Stomach (tissue), 9 donors: ENCODE results near the gene PLXNA1. TPM values are rescaled to one million over a fixed set of nuclear protein-coding genes. Genes with fewer than 3 reads are reported as not detected.

ENCODE experiments used
- DNase-seq, 2 donors: peaks; one replicate each; pipeline versions ENCODE4 v3.0.0 to v3.0.0-alpha.2; 2013 to 2019
- H3K27ac ChIP-seq, 5 donors: fragments of 200-600 bp in 4 of 5; sonication (generic) in 4 of 5; one replicate each; pipeline ENCODE4 v1.5.1; 2013 to 2019; ENCODE audit warnings: mild to moderate bottlenecking in 1 of 5, moderate library complexity in 1 of 5
- H3K27me3 ChIP-seq, 3 donors: fragments of 200-600 bp; sonication (generic); one replicate each; pipeline ENCODE4 v1.5.1; 2017 to 2019; ENCODE audit warnings: mixed run types in 1 of 3
- H3K36me3 ChIP-seq, 4 donors: fragments of 200-600 bp; sonication (generic); 1 replicate in 3 of 4; 2 replicates in 1 of 4; pipeline ENCODE4 v1.5.1; 2016 to 2019
- H3K4me1 ChIP-seq, 4 donors: fragments of 200-600 bp; sonication (generic); one replicate each; pipeline ENCODE4 v1.5.1; 2016 to 2019
- H3K4me3 ChIP-seq, 4 donors: fragments of 200-600 bp; sonication (generic) in 3 of 4; one replicate each; pipeline ENCODE4 v1.5.1; 2016 to 2019; ENCODE audit warnings: mild to moderate bottlenecking in 1 of 4
- H3K9me3 ChIP-seq, 4 donors: fragments of 200-600 bp; sonication (generic); one replicate each; pipeline ENCODE4 v1.5.1; 2016 to 2019
- EP300 ChIP-seq: sonication (generic); formaldehyde crosslinking; IDR thresholded peaks from one replicate; pipeline ENCODE4 v1.6.1; 2017; ENCODE audit warnings: antibody characterized with exemption
- POLR2A ChIP-seq, 4 donors: fragments of 450-650 bp; IDR thresholded peaks; one replicate each; pipeline ENCODE4 v1.6.1; 2016; ENCODE audit warnings: antibody characterized with exemption in 4 of 4, control low read depth in 2 of 4, mild to moderate bottlenecking in 1 of 4, moderate library complexity in 1 of 4
- POLR2AphosphoS5 ChIP-seq, 3 donors: sonication (generic); formaldehyde crosslinking; IDR thresholded peaks; one replicate each; pipeline ENCODE4 v1.6.1; 2016; ENCODE audit warnings: antibody characterized with exemption in 3 of 3
- WGBS, 5 donors: extraction: QIAGEN DNeasy Blood & Tissue Kit in 3 of 5; methylation state at CpG; one replicate each; pipeline versions ENCODE4 v1.1.5 to v1.1.7; 2013 to 2018; 5-methylcytosine and 5-hydroxymethylcytosine counted together
- intact Hi-C: fragments of 100-400 bp; cut with DNase I; formaldehyde crosslinking; loops from one replicate; pipeline ENCODE4 v1.15.1; 2023; ENCODE audit warnings: low total_unique reads
- polyA plus RNA-seq, 3 donors: library from polyadenylated mRNA; stranded (reverse); fragments of 200-250 nt; gene quantifications; one replicate each; pipeline ENCODE4 v1.2.3, GENCODE V29; 2013
- total RNA-seq, 5 donors: library from RNA; depleted of rRNA; stranded (reverse); fragments of >200 nt; gene quantifications; one replicate each; pipeline versions ENCODE4 v1.1.0 to v1.2.3, GENCODE V29; 2014 to 2016
- TF ChIP-seq, protein P1 (sequence below), 7 experiments: fragments of 450-650 bp in 4 of 7; fragments of 200-600 bp in 3 of 7; sonication (generic) in 3 of 7; IDR thresholded peaks; one replicate each; pipeline ENCODE4 v1.5.1; 2016 to 2019; ENCODE audit warnings: antibody characterized with exemption in 7 of 7, control low read depth in 2 of 7, mild to moderate bottlenecking in 1 of 7
- donor health status: healthy with polysubstance abuse.
- donor health status: Bipolar disorder and iron deficiency.
- donor health status: healthy.

Gene PLXNA1
- total and polyA plus RNA-seq, 8 donors, result 0.92 to 54.7 (median 13.9) TPM

DNA sequence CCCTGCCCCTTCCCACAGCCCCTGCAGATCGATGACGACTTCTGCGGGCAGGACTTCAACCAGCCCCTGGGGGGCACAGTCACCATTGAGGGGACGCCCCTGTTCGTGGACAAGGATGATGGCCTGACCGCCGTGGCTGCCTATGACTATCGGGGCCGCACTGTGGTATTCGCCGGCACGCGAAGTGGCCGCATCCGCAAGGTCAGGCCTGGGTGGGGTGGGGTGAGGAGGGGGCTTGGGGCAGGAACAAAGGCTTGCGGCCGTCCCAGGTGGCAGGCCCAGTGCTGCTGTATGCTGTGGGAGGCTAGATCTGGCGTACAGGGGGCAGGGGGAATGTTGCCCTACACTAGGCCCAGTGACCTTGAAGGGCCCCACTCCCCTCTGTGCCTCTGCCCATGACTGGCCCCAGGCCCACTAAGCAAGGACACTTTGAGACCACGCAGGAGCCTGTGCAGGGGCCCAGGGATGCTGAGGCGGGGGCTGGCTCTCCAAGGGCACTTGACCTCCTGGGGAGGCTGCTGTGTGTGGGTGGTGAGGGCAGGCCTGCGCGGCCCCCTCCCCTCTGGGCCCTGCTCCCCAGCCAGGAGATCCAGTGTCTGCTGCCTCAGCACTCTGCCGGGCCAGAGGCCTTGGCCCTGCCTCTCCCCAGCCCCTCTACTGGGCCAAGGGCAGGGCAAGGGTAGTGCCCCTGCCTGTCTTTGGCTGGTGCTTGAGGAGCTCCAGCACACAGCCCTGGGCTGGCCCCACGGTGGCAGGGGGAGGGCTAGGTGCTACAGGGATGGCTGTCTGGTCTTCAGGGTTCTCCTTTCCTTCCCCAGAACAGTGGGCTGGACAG lies 8.7 kb downstream of the PLXNA1 start:
- no peak for DNase-seq
- TF ChIP-seq POLR2AphosphoS5 (IDR thresholded peaks at IDR 0.05), result no peak
- TF ChIP-seq POLR2A (IDR thresholded peaks at IDR 0.05), result no peak
- TF ChIP-seq, protein P1, sequence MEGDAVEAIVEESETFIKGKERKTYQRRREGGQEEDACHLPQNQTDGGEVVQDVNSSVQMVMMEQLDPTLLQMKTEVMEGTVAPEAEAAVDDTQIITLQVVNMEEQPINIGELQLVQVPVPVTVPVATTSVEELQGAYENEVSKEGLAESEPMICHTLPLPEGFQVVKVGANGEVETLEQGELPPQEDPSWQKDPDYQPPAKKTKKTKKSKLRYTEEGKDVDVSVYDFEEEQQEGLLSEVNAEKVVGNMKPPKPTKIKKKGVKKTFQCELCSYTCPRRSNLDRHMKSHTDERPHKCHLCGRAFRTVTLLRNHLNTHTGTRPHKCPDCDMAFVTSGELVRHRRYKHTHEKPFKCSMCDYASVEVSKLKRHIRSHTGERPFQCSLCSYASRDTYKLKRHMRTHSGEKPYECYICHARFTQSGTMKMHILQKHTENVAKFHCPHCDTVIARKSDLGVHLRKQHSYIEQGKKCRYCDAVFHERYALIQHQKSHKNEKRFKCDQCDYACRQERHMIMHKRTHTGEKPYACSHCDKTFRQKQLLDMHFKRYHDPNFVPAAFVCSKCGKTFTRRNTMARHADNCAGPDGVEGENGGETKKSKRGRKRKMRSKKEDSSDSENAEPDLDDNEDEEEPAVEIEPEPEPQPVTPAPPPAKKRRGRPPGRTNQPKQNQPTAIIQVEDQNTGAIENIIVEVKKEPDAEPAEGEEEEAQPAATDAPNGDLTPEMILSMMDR (IDR thresholded peaks at IDR 0.05), result no peak
- no peak for TF ChIP-seq EP300
- H3K36me3 ChIP-seq, result peaks cover 12 to 59% (median 42%) of the 10 kb centered on the region in 4 donors
- H3K4me1 ChIP-seq, result peaks cover 0 to 28% (median 18%) of the 10 kb centered on the region in 4 donors
- no peaks in the 10 kb centered on the region for H3K9me3 ChIP-seq
- intact Hi-C loops, result no loop called here
- no peak overlapping the region for H3K27ac ChIP-seq
- H3K4me3 ChIP-seq, result no peak overlapping the region
- WGBS, 5 donors, result 89 to 92% (median 92%) methylated on average over 21 to 24 of the region's 24 CpGs
- H3K27me3 ChIP-seq, result no peaks in the 10 kb centered on the region

DNA sequence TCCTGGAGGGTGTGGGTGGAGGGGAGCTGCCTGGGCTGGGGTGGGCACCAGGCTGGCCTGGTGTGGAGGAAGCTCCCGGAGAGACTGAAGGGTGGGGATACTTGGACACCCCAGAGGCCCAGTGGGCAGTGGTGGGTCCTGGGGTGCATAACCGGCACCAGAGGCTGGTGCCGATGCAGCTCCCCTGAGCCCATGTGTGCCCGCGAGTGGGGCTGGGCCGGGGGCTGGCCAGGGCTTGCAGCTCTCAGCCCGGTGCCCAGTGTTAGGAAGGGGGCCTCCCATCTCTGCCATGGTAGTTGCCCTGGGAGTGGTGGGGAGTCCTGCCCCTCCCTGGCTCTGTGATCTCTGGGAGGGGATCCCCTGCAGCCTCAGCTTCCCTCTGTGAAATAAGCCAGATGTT lies 9.3 kb downstream of the PLXNA1 start:
- Histone ChIP-seq H3K27me3 (no peaks in the 10 kb centered on the region), H3K9me3 (no peaks in the 10 kb centered on the region)

DNA sequence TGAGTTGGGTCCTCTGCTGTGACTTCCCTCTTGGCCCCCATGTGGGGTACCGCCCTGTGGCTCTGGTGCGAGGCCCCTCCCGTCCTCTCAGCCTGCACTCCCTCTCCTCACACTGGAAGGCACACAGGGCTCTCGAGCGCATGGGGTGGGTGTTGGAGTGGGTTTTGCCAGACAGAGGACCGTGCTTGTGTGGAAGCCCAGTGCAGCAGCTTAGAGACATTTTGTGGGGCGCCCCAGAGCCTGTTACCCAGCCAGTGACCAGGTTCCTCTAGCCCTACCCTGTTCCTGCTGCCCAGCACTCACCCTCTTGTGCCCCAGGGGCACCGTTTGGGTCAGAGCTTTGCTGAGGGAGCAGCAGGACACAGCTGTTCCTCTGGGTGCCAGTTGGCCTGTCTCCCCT lies 9.9 kb downstream of the PLXNA1 start:
- Histone ChIP-seq H3K4me3 (no peak overlapping the region), H3K27me3 (no peaks in the 10 kb centered on the region), H3K9me3 (no peaks in the 10 kb centered on the region), H3K36me3 (peaks cover 12 to 59% (median 46%) of the 10 kb centered on the region in 4 donors), H3K27ac (no peak overlapping the region), H3K4me1 (peaks cover 0 to 36% (median 20%) of the 10 kb centered on the region in 4 donors)
- TF ChIP-seq, protein P1 (IDR thresholded peaks at IDR 0.05), result no peak
- TF ChIP-seq POLR2AphosphoS5 (IDR thresholded peaks at IDR 0.05), result no peak
- 80 to 93% (median 92%) methylated on average over 1 to 8 of the region's 8 CpGs for WGBS, 5 donors
- intact Hi-C loops, result no loop called here
- no peak for DNase-seq

More for the DNA sequence above, 9.3 kb downstream of the PLXNA1 start:
- intact Hi-C loops, result no loop called here
- peaks cover 0 to 31% (median 17%) of the 10 kb centered on the region in 4 donors for H3K4me1 ChIP-seq
- no peak for DNase-seq
- no peak overlapping the region for H3K4me3 ChIP-seq
- TF ChIP-seq POLR2A (IDR thresholded peaks at IDR 0.05) (no peak), POLR2AphosphoS5 (IDR thresholded peaks at IDR 0.05) (no peak), EP300 (no peak)
- TF ChIP-seq, protein P1 (IDR thresholded peaks at IDR 0.05), result no peak
- WGBS, 5 donors, result 91 to 98% (median 92%) methylated on average over 4 to 7 of the region's 7 CpGs
- peaks cover 12 to 59% (median 46%) of the 10 kb centered on the region in 4 donors for H3K36me3 ChIP-seq
- no peak overlapping the region for H3K27ac ChIP-seq

DNA sequence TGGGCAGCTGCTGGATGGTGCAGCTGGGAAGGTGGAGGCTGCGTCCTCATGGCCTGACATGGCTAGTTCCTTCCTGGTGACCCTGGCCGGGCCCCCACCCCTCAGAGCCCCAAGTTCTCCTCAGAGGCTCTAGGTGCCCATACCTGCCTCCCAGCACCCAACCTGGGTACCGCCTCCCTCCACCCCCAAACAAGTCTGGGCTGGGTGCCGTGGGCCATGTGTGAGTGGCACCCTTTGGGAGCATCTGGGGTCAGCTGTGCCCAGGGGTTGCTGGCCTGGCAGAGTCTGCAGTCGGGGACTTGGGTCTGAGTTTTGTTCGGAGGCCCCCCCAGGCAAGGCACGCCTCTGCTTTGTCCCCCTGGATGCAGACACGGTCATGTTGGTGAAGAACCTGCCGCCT lies 10.5 kb downstream of the PLXNA1 start:
- Histone ChIP-seq H3K27me3 (no peaks in the 10 kb centered on the region), H3K4me3 (no peak overlapping the region), H3K4me1 (peaks cover 0 to 43% (median 26%) of the 10 kb centered on the region in 4 donors), H3K36me3 (peaks cover 12 to 52% (median 43%) of the 10 kb centered on the region in 4 donors), H3K27ac (no peak overlapping the region), H3K9me3 (no peaks in the 10 kb centered on the region)
- TF ChIP-seq POLR2AphosphoS5 (IDR thresholded peaks at IDR 0.05), result no peak
- no peak for TF ChIP-seq EP300
- TF ChIP-seq, protein P1 (IDR thresholded peaks at IDR 0.05), result no peak
- no peak for TF ChIP-seq POLR2A (IDR thresholded peaks at IDR 0.05)
- no peak for DNase-seq
- 81 to 96% (median 93%) methylated on average over 4 to 9 of the region's 9 CpGs for WGBS, 5 donors
- intact Hi-C loops, result no loop called here
